ENCODE results near the gene DOCK9. TPM values are rescaled to one million over a fixed set of nuclear protein-coding genes. Genes with fewer than 3 reads are reported as not detected.

Gene DOCK9
- total RNA-seq, 1 donor from 2014 or later, result 339 TPM

DNA sequence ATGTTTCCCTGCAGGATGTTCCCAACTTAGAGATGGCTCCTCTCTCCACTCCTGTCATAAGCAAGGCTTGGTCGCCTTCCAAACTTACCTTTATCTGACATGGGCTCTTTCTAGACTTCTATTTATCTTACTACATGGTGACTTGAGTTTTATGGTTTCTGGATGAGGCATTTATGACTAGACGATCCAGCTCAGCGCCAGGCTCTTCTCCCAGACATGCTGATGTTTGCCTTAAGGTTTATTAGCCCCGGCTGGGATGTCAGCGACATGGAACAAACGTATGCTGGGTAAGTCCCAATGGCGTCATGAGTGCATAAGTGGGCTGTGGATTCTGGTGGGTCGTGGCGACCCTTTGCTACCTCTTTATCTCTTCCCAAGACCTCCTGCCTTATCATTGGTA lies 185.5 kb downstream of the DOCK9 start:
- peak overlapping the region; percentile 49 for H3K4me3 Mint-ChIP-seq (ENCODE audit: unreplicated experiment)
- TF ChIP-seq, protein P1, sequence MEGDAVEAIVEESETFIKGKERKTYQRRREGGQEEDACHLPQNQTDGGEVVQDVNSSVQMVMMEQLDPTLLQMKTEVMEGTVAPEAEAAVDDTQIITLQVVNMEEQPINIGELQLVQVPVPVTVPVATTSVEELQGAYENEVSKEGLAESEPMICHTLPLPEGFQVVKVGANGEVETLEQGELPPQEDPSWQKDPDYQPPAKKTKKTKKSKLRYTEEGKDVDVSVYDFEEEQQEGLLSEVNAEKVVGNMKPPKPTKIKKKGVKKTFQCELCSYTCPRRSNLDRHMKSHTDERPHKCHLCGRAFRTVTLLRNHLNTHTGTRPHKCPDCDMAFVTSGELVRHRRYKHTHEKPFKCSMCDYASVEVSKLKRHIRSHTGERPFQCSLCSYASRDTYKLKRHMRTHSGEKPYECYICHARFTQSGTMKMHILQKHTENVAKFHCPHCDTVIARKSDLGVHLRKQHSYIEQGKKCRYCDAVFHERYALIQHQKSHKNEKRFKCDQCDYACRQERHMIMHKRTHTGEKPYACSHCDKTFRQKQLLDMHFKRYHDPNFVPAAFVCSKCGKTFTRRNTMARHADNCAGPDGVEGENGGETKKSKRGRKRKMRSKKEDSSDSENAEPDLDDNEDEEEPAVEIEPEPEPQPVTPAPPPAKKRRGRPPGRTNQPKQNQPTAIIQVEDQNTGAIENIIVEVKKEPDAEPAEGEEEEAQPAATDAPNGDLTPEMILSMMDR (IDR thresholded peaks at IDR 0.05; ENCODE audit: unreplicated experiment), result no peak
- H3K36me3 Mint-ChIP-seq (ENCODE audit: low read depth, unreplicated experiment), result peaks cover 47% of the 10 kb centered on the region
- no peaks in the 10 kb centered on the region for H3K9me3 Mint-ChIP-seq (ENCODE audit: unreplicated experiment)
- H3K27ac Mint-ChIP-seq (ENCODE audit: unreplicated experiment), result no peak overlapping the region
- H3K27me3 Mint-ChIP-seq (ENCODE audit: unreplicated experiment), result peaks cover 4% of the 10 kb centered on the region
- DNase-seq (ENCODE audit: low spot score), result no peak
- H3K4me1 Mint-ChIP-seq (ENCODE audit: unreplicated experiment), result peaks cover 8% of the 10 kb centered on the region

DNA sequence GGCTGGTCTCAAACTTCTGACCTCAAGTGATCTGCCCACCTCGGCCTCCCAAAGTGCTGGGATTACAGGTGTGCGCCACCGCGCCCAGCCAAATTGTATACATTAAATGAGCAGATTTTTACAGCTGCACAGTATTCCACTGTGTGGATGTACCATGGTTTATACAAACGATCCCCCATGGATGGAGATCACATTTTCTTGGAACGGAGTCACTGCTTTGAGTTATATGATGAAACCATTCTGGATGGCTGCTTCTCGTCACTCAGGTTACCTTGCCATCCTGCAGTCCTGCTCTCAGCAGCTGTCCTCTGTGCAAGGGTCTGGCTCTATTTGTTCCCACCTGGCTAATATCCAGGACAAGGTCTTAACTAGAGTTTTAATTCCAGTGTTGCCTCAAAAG lies 186.3 kb downstream of the DOCK9 start:
- peaks cover 8% of the 10 kb centered on the region for H3K4me1 Mint-ChIP-seq (ENCODE audit: unreplicated experiment)
- TF ChIP-seq, protein P1 (IDR thresholded peaks at IDR 0.05; ENCODE audit: unreplicated experiment), result no peak
- H3K27me3 Mint-ChIP-seq (ENCODE audit: unreplicated experiment), result peaks cover 4% of the 10 kb centered on the region
- H3K4me3 Mint-ChIP-seq (ENCODE audit: unreplicated experiment), result no peak overlapping the region
- peaks cover 39% of the 10 kb centered on the region for H3K36me3 Mint-ChIP-seq (ENCODE audit: low read depth, unreplicated experiment)
- no peak overlapping the region for H3K27ac Mint-ChIP-seq (ENCODE audit: unreplicated experiment)
- DNase-seq (ENCODE audit: low spot score), result no peak
- H3K9me3 Mint-ChIP-seq (ENCODE audit: unreplicated experiment), result no peaks in the 10 kb centered on the region

DNA sequence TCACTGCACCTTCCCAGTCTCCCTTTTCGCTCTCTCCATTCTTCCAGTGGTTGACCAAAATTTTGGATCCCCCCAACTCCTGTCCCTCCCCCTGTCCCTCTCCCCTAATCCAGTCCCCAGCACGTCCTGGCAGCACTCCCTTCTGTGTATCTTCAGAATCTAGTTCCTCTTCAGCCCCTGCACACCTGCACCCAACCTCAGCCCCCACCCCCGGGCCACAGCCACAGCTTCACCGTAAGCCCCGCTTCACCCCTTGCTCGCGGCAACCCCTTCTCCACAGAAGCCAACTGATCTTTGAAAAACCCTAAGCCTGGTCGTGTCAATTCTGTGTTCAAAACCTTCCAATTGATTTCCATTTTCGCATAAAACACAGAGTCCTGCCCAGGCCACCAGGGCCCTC lies 189.9 kb downstream of the DOCK9 start:
- peaks cover 9% of the 10 kb centered on the region for H3K36me3 Mint-ChIP-seq (ENCODE audit: low read depth, unreplicated experiment)
- no peak for DNase-seq (ENCODE audit: low spot score)
- no peak overlapping the region for H3K27ac Mint-ChIP-seq (ENCODE audit: unreplicated experiment)
- no peaks in the 10 kb centered on the region for H3K9me3 Mint-ChIP-seq (ENCODE audit: unreplicated experiment)
- H3K27me3 Mint-ChIP-seq (ENCODE audit: unreplicated experiment), result peaks cover 4% of the 10 kb centered on the region
- H3K4me3 Mint-ChIP-seq (ENCODE audit: unreplicated experiment), result no peak overlapping the region
- TF ChIP-seq, protein P1 (IDR thresholded peaks at IDR 0.05; ENCODE audit: unreplicated experiment), result no peak
- H3K4me1 Mint-ChIP-seq (ENCODE audit: unreplicated experiment), result peaks cover 8% of the 10 kb centered on the region

DNA sequence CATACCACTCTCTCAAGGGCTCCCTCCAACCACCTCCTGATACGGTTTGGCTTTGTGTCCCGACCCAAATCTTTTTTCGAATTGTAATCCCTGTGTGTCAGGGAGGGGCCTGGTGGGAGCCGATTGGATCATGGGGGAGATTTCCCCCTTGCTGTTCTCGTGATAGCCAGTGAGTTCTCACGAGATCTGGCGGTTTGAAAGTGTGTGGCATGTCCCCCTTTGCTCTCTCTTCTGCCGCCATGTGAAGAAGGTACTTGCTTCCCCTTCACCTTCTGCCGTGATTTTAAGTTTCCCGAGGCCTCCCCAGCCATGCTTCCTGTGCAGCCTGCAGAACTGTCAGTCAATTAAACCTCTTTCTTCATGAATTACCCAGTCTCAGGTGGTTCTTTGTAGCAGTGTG lies 190.7 kb downstream of the DOCK9 start:
- peaks cover 4% of the 10 kb centered on the region for H3K27me3 Mint-ChIP-seq (ENCODE audit: unreplicated experiment)

DNA sequence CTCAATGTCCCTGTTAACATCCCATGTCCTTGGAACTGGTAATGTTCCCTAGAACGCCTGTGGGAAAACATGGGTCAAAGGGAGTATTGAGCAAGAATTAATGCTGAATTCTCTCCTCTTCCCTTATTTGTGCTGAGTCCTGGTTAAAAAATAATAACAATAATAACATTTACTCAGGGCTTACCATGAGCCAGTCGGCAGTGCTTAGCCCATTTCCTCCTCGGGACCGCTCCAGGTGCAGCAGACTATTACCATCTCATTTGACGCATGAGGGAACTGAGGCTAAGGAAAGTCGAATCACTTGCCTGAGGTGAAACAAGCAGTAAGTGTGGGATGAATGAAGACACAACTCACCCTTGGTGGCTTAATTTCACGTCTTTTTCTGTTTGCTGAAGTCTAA lies 191.8 kb downstream of the DOCK9 start:
- DNase-seq (ENCODE audit: low spot score), result no peak
- H3K27ac Mint-ChIP-seq (ENCODE audit: unreplicated experiment), result no peak overlapping the region
- TF ChIP-seq, protein P1 (IDR thresholded peaks at IDR 0.05; ENCODE audit: unreplicated experiment), result no peak

More for the DNA sequence above, 190.7 kb downstream of the DOCK9 start:
- DNase-seq (ENCODE audit: low spot score), result no peak
- Mint-ChIP-seq H3K4me3 (ENCODE audit: unreplicated experiment) (no peak overlapping the region), H3K27ac (ENCODE audit: unreplicated experiment) (no peak overlapping the region), H3K9me3 (ENCODE audit: unreplicated experiment) (no peaks in the 10 kb centered on the region), H3K4me1 (ENCODE audit: unreplicated experiment) (peaks cover 8% of the 10 kb centered on the region), H3K36me3 (ENCODE audit: low read depth, unreplicated experiment) (peaks cover under 1% of the 10 kb centered on the region)
- TF ChIP-seq, protein P1 (IDR thresholded peaks at IDR 0.05; ENCODE audit: unreplicated experiment), result no peak

More for the DNA sequence above, 191.8 kb downstream of the DOCK9 start:
- Mint-ChIP-seq H3K4me3 (ENCODE audit: unreplicated experiment) (no peak overlapping the region), H3K27me3 (ENCODE audit: unreplicated experiment) (peaks cover 6% of the 10 kb centered on the region), H3K9me3 (ENCODE audit: unreplicated experiment) (no peaks in the 10 kb centered on the region), H3K36me3 (ENCODE audit: low read depth, unreplicated experiment) (no peaks in the 10 kb centered on the region), H3K4me1 (ENCODE audit: unreplicated experiment) (peaks cover 8% of the 10 kb centered on the region)

Data from endothelial cell (in vitro differentiated cells).